ENCODE measurements around the gene NABP2. TPM values are rescaled to one million over a fixed set of nuclear protein-coding genes. Genes with fewer than 3 reads are reported as not detected.
"Not testable (repeated sequence)": the region's sequence is repeated elsewhere in the genome, so short reads cannot be mapped to it uniquely, and the experiment has no call there.

Gene NABP2
- total RNA-seq, 4 donors from 2014 or later: 29.6 to 75.0 (median 42.8) TPM

DNA sequence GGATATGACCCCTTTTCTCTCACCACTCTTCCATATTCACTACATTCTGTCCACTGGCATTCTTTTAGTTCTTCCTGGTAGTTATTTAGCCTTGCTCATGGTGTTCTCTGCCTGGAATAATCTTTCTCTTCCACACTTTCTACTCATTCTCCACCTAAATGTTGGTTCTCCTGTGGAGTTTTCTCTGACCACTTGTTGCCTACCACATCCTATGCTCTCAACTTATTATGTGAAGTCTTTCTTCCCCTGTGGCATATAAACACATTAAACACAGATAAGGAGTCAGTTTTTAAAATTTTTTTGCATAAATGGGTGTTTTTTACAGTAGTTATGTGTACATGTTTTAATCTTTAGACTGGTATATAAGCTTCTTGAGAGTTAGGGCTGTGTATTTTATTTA is 31.6 kb upstream of the NABP2 start:
- no peak overlapping the region for H3K4me3 ChIP-seq
- in situ Hi-C loops (cut with MboI; ENCODE audit: low sequenced_read_pairs in 4 of 4): loop anchor here in 3 of 4 donors (5.0 to 25.0 kb wide), 3 partner anchors 35 to 272 kb away; partner anchors contain the start of genes SPRYD4 (in 3 of the 3) and MIP (in 1 of the 3)
- DNase-seq (no peak), ATAC-seq (no peak)
- H3K4me1 ChIP-seq: peaks cover 12 to 18% of the 10 kb centered on the region in 2 donors
- H3K27ac ChIP-seq: no peak overlapping the region
- H3K36me3 ChIP-seq: no peaks in the 10 kb centered on the region
- no peaks in the 10 kb centered on the region for H3K9me3 ChIP-seq
- H3K27me3 ChIP-seq: no peaks in the 10 kb centered on the region
- TF ChIP-seq POLR2A (IDR thresholded peaks at IDR 0.05): no peak
- TF ChIP-seq, protein P1, sequence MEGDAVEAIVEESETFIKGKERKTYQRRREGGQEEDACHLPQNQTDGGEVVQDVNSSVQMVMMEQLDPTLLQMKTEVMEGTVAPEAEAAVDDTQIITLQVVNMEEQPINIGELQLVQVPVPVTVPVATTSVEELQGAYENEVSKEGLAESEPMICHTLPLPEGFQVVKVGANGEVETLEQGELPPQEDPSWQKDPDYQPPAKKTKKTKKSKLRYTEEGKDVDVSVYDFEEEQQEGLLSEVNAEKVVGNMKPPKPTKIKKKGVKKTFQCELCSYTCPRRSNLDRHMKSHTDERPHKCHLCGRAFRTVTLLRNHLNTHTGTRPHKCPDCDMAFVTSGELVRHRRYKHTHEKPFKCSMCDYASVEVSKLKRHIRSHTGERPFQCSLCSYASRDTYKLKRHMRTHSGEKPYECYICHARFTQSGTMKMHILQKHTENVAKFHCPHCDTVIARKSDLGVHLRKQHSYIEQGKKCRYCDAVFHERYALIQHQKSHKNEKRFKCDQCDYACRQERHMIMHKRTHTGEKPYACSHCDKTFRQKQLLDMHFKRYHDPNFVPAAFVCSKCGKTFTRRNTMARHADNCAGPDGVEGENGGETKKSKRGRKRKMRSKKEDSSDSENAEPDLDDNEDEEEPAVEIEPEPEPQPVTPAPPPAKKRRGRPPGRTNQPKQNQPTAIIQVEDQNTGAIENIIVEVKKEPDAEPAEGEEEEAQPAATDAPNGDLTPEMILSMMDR (IDR thresholded peaks at IDR 0.05 in 4 of 5, conservative IDR thresholded peaks at IDR 0.05 in 1 of 5): no peak
- intact Hi-C loops (cut with DNase I; ENCODE audit: low total_unique reads): no loop called here

DNA sequence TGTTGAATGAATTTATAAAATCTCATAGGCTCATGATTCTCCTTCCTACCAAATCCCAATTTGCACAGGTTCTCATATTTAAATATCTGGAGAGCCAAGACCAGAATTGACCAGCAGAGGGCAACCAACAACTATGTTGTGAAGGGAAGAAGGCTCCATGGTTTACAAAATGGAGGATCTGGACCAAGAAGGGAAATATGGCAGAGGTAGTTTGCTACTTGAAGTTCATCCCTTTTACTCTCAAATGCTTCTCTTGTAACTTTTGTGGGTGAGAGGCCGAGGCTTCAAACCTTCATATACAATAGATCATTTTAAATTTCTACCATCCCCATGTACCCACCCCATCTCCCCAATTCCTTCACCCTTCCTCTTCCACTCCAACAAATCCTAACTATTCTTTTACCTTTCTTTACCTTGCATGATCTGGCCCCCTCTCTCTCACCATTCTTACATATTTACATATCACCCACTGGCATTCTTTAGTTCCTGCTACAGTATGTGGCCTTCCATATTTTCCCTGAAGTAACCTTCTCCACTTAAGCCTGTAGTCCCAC is 31.0 kb upstream of the NABP2 start:
- Histone ChIP-seq H3K36me3 (no peaks in the 10 kb centered on the region), H3K27ac (peak overlapping the region in 1 of 4 donors; percentile 4), H3K27me3 (no peaks in the 10 kb centered on the region), H3K4me1 (peaks cover 7 to 13% of the 10 kb centered on the region in 2 donors), H3K4me3 (no peak overlapping the region), H3K9me3 (no peaks in the 10 kb centered on the region)
- intact Hi-C loops (cut with DNase I; ENCODE audit: low total_unique reads): loop anchor here (1.0 kb wide), 2 partner anchors 31 to 107 kb away; partner anchors contain the start of genes CS and NABP2
- peak; percentile 25 to 36 for ATAC-seq
- in situ Hi-C loops (cut with MboI; ENCODE audit: low sequenced_read_pairs in 4 of 4): loop anchor here in 3 of 4 donors (5.0 to 25.0 kb wide), 3 partner anchors 34 to 272 kb away; partner anchors contain the start of genes SPRYD4 (in 3 of the 3) and MIP (in 1 of the 3)
- DNase-seq: peak; percentile 33 to 65
- no peak for TF ChIP-seq POLR2A (IDR thresholded peaks at IDR 0.05)
- TF ChIP-seq, protein P1 (IDR thresholded peaks at IDR 0.05 in 4 of 5, conservative IDR thresholded peaks at IDR 0.05 in 1 of 5): peak; percentile 76 to 85 (median 77)

DNA sequence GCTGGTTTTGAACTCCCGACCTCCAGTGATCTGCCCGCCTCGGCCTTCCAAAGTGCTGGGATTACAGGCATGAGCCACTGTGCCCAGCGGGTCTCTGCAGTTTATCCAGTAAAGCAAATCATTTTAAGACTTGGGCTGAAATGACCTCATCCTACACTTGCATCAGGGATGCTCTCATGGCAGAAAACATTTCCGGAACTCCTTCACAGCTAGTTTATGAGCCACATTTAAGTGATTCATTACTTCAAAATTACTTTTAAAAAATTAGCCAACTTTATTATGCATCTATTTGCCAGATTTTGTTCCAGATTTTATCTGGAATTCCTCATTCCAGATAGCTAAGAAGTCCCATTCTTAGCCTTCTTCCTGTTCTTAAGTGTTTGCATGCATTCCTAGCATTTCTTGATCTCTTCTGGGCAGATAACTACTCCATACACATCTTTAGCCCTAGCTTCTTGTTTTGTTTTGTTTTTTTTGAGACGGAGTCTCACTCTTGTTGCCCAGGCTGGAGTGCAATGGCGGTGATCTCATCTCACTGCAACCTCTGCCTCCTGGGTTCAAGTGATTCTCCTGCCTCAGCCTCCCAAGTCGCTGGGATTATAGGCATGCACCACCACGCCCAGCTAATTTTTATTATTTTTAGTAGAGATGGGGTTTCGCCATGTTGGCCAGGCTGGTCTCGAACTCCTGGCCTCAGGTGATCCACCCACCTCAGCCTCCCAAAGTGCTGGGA is 27.2 kb upstream of the NABP2 start:
- not testable (repeated sequence) for H3K27ac ChIP-seq

DNA sequence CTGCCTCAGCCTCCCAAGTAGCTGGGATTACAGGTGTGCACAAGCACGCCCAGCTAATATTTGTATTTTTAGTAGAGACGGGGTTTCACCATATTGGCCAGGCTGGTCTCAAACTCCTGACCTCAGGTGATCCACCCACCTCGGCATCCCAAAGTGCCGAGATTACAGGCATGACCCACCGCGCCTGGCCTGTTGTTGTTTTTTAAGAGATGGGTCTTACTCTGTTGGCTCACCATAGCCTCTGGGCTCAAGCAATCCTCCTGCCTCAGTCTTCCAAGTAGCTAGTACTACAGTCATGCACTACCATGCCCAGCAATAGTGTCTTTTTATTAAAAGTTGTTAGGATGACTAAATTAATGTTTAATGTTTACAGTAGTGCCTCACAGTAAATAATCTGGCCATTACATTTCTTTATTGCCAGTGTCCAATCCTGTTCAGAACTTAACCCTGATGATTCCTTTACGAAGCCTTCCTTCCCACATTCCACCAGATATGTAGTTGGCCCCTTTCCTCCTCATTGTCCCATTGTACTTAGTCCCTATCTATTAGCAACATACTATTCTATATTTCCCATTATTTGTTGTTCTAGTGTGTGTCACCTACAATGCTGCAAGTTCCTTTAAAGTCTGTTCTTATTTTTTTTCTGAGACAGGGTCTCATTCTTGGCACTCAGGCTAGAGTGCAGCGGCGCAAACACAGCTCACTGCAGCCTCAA is 26.1 kb upstream of the NABP2 start:
- intact Hi-C loops (cut with DNase I; ENCODE audit: low total_unique reads) (no loop called here), in situ Hi-C loops (cut with MboI; ENCODE audit: low sequenced_read_pairs in 4 of 4) (loop anchor here in 3 of 4 donors (10.0 to 25.0 kb wide), 2 partner anchors 264 to 267 kb away; partner anchors contain the start of genes SPRYD4 (in 3 of the 3) and MIP (in 1 of the 3))
- Histone ChIP-seq H3K4me1 (no peaks in the 10 kb centered on the region), H3K27ac (no peak overlapping the region), H3K36me3 (no peaks in the 10 kb centered on the region), H3K9me3 (no peaks in the 10 kb centered on the region), H3K27me3 (no peaks in the 10 kb centered on the region), H3K4me3 (no peak overlapping the region)
- no peak for TF ChIP-seq POLR2A (IDR thresholded peaks at IDR 0.05)
- TF ChIP-seq, protein P1 (IDR thresholded peaks at IDR 0.05 in 4 of 5, conservative IDR thresholded peaks at IDR 0.05 in 1 of 5): no peak
- ATAC-seq (no peak), DNase-seq (no peak)

More for the DNA sequence above, 27.2 kb upstream of the NABP2 start:
- H3K4me3 ChIP-seq; ATAC-seq; H3K4me1 ChIP-seq; H3K9me3 ChIP-seq; H3K27me3 ChIP-seq; H3K36me3 ChIP-seq; DNase-seq; intact Hi-C loops (cut with DNase I; ENCODE audit: low total_unique reads): not testable (repeated sequence)
- in situ Hi-C loops (cut with MboI; ENCODE audit: low sequenced_read_pairs in 4 of 4): loop anchor here in 3 of 4 donors (10.0 to 25.0 kb wide), 2 partner anchors 265 to 268 kb away; partner anchors contain the start of genes SPRYD4 (in 3 of the 3) and MIP (in 1 of the 3)

All from gastrocnemius medialis (tissue), 4 donors.